Measurements from ENCODE around the gene TMPRSS11A.

DNA sequence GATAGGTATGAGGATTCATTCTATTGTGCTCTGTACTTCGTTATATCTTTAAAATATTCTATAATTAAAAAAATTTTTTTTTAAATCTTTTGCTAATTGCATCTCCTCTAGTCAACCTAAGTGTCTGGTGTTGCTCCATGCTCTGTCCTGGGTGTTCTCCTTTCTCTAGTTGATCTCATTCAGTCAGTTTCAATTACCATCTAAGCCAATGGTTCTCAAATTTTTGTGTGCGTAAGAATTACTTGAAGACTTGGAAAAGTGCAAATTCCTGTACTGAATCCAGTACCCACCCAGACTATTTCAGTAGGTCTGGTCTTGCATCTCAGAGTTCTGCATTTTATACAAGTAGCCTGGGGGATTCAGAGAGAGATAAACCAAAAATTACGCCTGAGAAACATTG lies 86.2 kb downstream of the TMPRSS11A start:
- TF ChIP-seq, protein P1, sequence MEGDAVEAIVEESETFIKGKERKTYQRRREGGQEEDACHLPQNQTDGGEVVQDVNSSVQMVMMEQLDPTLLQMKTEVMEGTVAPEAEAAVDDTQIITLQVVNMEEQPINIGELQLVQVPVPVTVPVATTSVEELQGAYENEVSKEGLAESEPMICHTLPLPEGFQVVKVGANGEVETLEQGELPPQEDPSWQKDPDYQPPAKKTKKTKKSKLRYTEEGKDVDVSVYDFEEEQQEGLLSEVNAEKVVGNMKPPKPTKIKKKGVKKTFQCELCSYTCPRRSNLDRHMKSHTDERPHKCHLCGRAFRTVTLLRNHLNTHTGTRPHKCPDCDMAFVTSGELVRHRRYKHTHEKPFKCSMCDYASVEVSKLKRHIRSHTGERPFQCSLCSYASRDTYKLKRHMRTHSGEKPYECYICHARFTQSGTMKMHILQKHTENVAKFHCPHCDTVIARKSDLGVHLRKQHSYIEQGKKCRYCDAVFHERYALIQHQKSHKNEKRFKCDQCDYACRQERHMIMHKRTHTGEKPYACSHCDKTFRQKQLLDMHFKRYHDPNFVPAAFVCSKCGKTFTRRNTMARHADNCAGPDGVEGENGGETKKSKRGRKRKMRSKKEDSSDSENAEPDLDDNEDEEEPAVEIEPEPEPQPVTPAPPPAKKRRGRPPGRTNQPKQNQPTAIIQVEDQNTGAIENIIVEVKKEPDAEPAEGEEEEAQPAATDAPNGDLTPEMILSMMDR (IDR thresholded peaks at IDR 0.05), result no peak
- TF ChIP-seq POLR2A (IDR thresholded peaks at IDR 0.05) (no peak), EP300 (IDR thresholded peaks at IDR 0.05) (no peak)
